K562 (cell line): ENCODE data around the gene IKBKE. TPM values are rescaled to one million over a fixed set of nuclear protein-coding genes. Genes with fewer than 3 reads are reported as not detected.
A peak's percentile ranks its signal among the peaks of the same experiment; 100 is the strongest.

ENCODE experiments used
- ATF6 ChIP-seq: sonication (generic); formaldehyde crosslinking; IDR thresholded peaks from 2 replicates; pipeline ENCODE4 v1.4.0; 2020; ENCODE audit warnings: mild to moderate bottlenecking, missing genetic modification reagents
- BCL6 ChIP-seq: fragments of 250-450 bp; sonication (Bioruptor Pico); IDR thresholded peaks from 2 replicates; pipeline ENCODE4 v1.4.0; 2020
- ELF2 ChIP-seq: fragments of 250-450 bp; sonication (Bioruptor Pico); IDR thresholded peaks from 2 replicates; pipeline ENCODE4 v1.5.0; 2021; ENCODE audit warnings: mild to moderate bottlenecking
- FOXK2 ChIP-seq, 2 experiments: fragments of 450-650 bp; IDR thresholded peaks in 1 of 2; conservative IDR thresholded peaks in 1 of 2; 2 replicates each; pipeline ENCODE4 v1.6.1; 2016; ENCODE audit warnings: low read depth in 2 of 2, mild to moderate bottlenecking in 1 of 2
- L3MBTL2 ChIP-seq: fragments of 450-650 bp; IDR thresholded peaks from 2 replicates; pipeline ENCODE4 v1.6.1; 2016; ENCODE audit warnings: mild to moderate bottlenecking, moderate library complexity
- MAFK ChIP-seq: IDR thresholded peaks from 2 replicates; pipeline ENCODE4 v1.6.1; 2011; ENCODE audit warnings: low read length, improper control_type of control experiment
- MAZ ChIP-seq, 2 experiments: fragments of 450-650 bp in 1 of 2; sonication (generic) in 1 of 2; formaldehyde crosslinking; IDR thresholded peaks in 1 of 2; conservative IDR thresholded peaks in 1 of 2; 2 replicates each; pipeline versions ENCODE4 v1.4.0 to v1.5.0; 2020; ENCODE audit warnings: mild to moderate bottlenecking in 1 of 2, missing genetic modification reagents in 1 of 2
- MLX ChIP-seq, 2 experiments: fragments of 450-650 bp in 1 of 2; sonication (generic) in 1 of 2; formaldehyde crosslinking; conservative IDR thresholded peaks; 2 replicates each; pipeline versions ENCODE4 v1.4.0 to v1.8.1; 2020 to 2022; ENCODE audit warnings: mild to moderate bottlenecking in 1 of 2, missing genetic modification reagents in 1 of 2
- MYC ChIP-seq, 2 experiments: fragments of 250-450 bp in 1 of 2; sonication (Bioruptor Pico) in 1 of 2; IDR thresholded peaks; 2 replicates each; pipeline versions ENCODE4 v1.5.1 to v1.6.1; 2012 to 2021; ENCODE audit warnings: low read depth in 2 of 2, borderline replicate concordance in 1 of 2, improper control_type of control experiment in 1 of 2, low read length in 1 of 2, mild to moderate bottlenecking in 1 of 2, moderate library complexity in 1 of 2
- PHTF2 ChIP-seq: fragments of 250-450 bp; sonication (Bioruptor Pico); IDR thresholded peaks from 2 replicates; pipeline ENCODE4 v1.5.0; 2021; ENCODE audit warnings: mild to moderate bottlenecking
- TEAD2 ChIP-seq: fragments of 450-650 bp; IDR thresholded peaks from 2 replicates; pipeline ENCODE4 v1.6.1; 2016; ENCODE audit warnings: missing genetic modification characterization, control low read depth, missing compliant biosample characterization
- TFE3 ChIP-seq: fragments of 450-650 bp; formaldehyde crosslinking; IDR thresholded peaks from 2 replicates; pipeline ENCODE4 v1.4.0; 2020; ENCODE audit warnings: mild to moderate bottlenecking, mixed read lengths
- ZMIZ1 ChIP-seq, 2 experiments: fragments of 150-350 bp in 1 of 2; IDR thresholded peaks; 2 replicates each; pipeline ENCODE4 v1.6.1; 2012 to 2016; ENCODE audit warnings: low read depth in 2 of 2, low read length in 2 of 2, mild to moderate bottlenecking in 1 of 2, moderate library complexity in 1 of 2
- ZNF511 ChIP-seq: sonication (generic); formaldehyde crosslinking; IDR thresholded peaks from 2 replicates; pipeline ENCODE4 v1.8.0; 2022; ENCODE audit warnings: mild to moderate bottlenecking, missing genetic modification reagents
- ZNF655 ChIP-seq: fragments of 250-450 bp; sonication (Bioruptor Pico); IDR thresholded peaks from 2 replicates; pipeline ENCODE4 v1.5.0; 2021
- ZNF764 ChIP-seq: fragments of 250-450 bp; sonication (Bioruptor Pico); IDR thresholded peaks from 2 replicates; pipeline ENCODE4 v1.4.0; 2020; ENCODE audit warnings: low read depth, mild to moderate bottlenecking, moderate library complexity
- polyA plus RNA-seq, 8 experiments: library from polyadenylated mRNA; depleted of rRNA in 4 of 8; stranded (reverse) in 5 of 8; unstranded in 3 of 8; fragments of >200 nt; fragmentation: Nextera tagmentation in 2 of 8; fragmentation: Illumina TruSeq in 1 of 8; extraction: Ambion mirVana in 2 of 8; extraction: Trizol in 1 of 8; gene quantifications; 2 replicates each; pipeline versions ENCODE4 v1.2.1 to v1.2.3, GENCODE V29; 2011 to 2014; ENCODE audit warnings: inconsistent platforms in 1 of 8, missing spikeins in 1 of 8
- total RNA-seq, 7 experiments: library from RNA; depleted of rRNA in 6 of 7; stranded (reverse); fragments of >200 nt in 6 of 7; fragmentation: Illumina TruSeq in 2 of 7; extraction: Trizol in 2 of 7; gene quantifications; 2 replicates each; pipeline versions ENCODE4 v1.2.1 to v1.2.3, GENCODE V29; 2011 to 2021; ENCODE audit warnings: low replicate concordance in 1 of 7

IKBKE gene
- total and polyA plus RNA-seq, 9 of the 15 experiments (the other 6 are each of a cell fraction or from before 2014, with no cell fraction given), result 2.3 to 9.0 (median 4.8) TPM

GRCh38 chr1:206544562-206545257, 74.4 kb downstream of the IKBKE start (continued):
- peak in 1 of 2 experiments; percentile 35; a peak in 2 of 4 replicates for TF ChIP-seq FOXK2 (conservative IDR thresholded peaks at IDR 0.05 in 1 of 2, IDR thresholded peaks at IDR 0.05 in 1 of 2; ENCODE audit: low read depth in 2 of 2)
- TF ChIP-seq MAFK, result no peak
- TF ChIP-seq ZMIZ1 (IDR thresholded peaks at IDR 0.05; ENCODE audit: low read depth in 2 of 2, low read length in 2 of 2), result 0 out of 4 replicates have a peak, but pooled peaks of 1 of the 2 experiments have one; percentile 19
- TF ChIP-seq BCL6, result no peak
- TF ChIP-seq L3MBTL2, result peak; percentile 28; the same call in 1 of the 2 replicates
- TF ChIP-seq MLX (CRISPR knock-in tag; conservative IDR thresholded peaks at IDR 0.05), result no peak
- no peak for TF ChIP-seq ZNF511 (CRISPR knock-in tag)
- TF ChIP-seq ATF6 (CRISPR knock-in tag), result no peak
- TF ChIP-seq MYC (IDR thresholded peaks at IDR 0.05; ENCODE audit: low read depth, low read length), result peak; percentile 89
- peak; percentile 70; the same call in 1 of the 2 replicates for TF ChIP-seq MYC (CRISPR knock-in tag; IDR thresholded peaks at IDR 0.05; ENCODE audit: borderline replicate concordance, low read depth)
- no peak for TF ChIP-seq ZNF655 (CRISPR knock-in tag)
- peak; percentile 53 to 74 for TF ChIP-seq MAZ (CRISPR knock-in tag; conservative IDR thresholded peaks at IDR 0.05 in 1 of 2, IDR thresholded peaks at IDR 0.05 in 1 of 2)
- no peak for TF ChIP-seq TEAD2 (tag)
- 0 out of 2 replicates have a peak, but pooled peaks have one; percentile 8 for TF ChIP-seq ELF2 (CRISPR knock-in tag)
- no peak for TF ChIP-seq PHTF2 (CRISPR knock-in tag)
- peak; percentile 19; the same call in 1 of the 2 replicates for TF ChIP-seq TFE3
- no peak for TF ChIP-seq ZNF764
